Chondrocyte (in vitro differentiated cells): ENCODE data around the gene SEMA3A. TPM values are rescaled to one million over a fixed set of nuclear protein-coding genes. Genes with fewer than 3 reads are reported as not detected.
A peak's percentile ranks its signal among the peaks of the same experiment; 100 is the strongest.

ENCODE experiments used
- DNase-seq: peaks from one replicate; pipeline ENCODE4 v3.0.0; 2021; ENCODE audit warnings: mixed read lengths, low spot score
- H3K27ac Mint-ChIP-seq: one replicate; pipeline ENCODE4 v1.8.0; 2021; ENCODE audit warnings: mild to moderate bottlenecking, moderate library complexity, mixed read lengths; ENCODE audit not compliant: unreplicated experiment
- H3K27me3 Mint-ChIP-seq: 2 replicates; pipeline ENCODE4 v1.8.0; 2021; ENCODE audit warnings: low read depth, mixed read lengths
- H3K36me3 Mint-ChIP-seq: 2 replicates; pipeline ENCODE4 v1.8.0; 2021; ENCODE audit warnings: low read depth, mixed read lengths
- H3K4me1 Mint-ChIP-seq: 2 replicates; pipeline ENCODE4 v1.8.0; 2021; ENCODE audit warnings: low read depth, mild to moderate bottlenecking, mixed read lengths
- H3K4me3 Mint-ChIP-seq: one replicate; pipeline ENCODE4 v1.8.0; 2021; ENCODE audit warnings: mild to moderate bottlenecking, moderate library complexity, mixed read lengths; ENCODE audit not compliant: unreplicated experiment
- H3K9me3 Mint-ChIP-seq: 2 replicates; pipeline ENCODE4 v1.8.0; 2021; ENCODE audit warnings: low read depth, mixed read lengths
- CTCF ChIP-seq: fragments of 200-600 bp; sonication (generic); IDR thresholded peaks from 2 replicates; pipeline ENCODE4 v1.5.0; 2021; ENCODE audit warnings: antibody characterized with exemption, mild to moderate bottlenecking, moderate library complexity
- total RNA-seq: library from RNA; stranded (reverse); gene quantifications from 3 replicates; pipeline ENCODE4 v1.2.1, GENCODE V29; 2021

Gene SEMA3A
- total RNA-seq, 1 donor from 2014 or later = 0.65 TPM

GRCh38 chr7:84134169-84134568, 60.4 kb downstream of the SEMA3A start:
- no peak overlapping the region for H3K4me3 Mint-ChIP-seq
- DNase-seq = no peak
- no peaks in the 10 kb centered on the region for H3K9me3 Mint-ChIP-seq
- H3K27me3 Mint-ChIP-seq = no peaks in the 10 kb centered on the region
- H3K36me3 Mint-ChIP-seq = no peaks in the 10 kb centered on the region
- H3K4me1 Mint-ChIP-seq = peaks cover 6% of the 10 kb centered on the region
- TF ChIP-seq CTCF = no peak
- H3K27ac Mint-ChIP-seq = no peak overlapping the region

GRCh38 chr7:84125654-84126053, 68.9 kb downstream of the SEMA3A start:
- H3K27me3 Mint-ChIP-seq = no peaks in the 10 kb centered on the region
- TF ChIP-seq CTCF = no peak
- peaks cover 3% of the 10 kb centered on the region for H3K9me3 Mint-ChIP-seq
- H3K27ac Mint-ChIP-seq = no peak overlapping the region
- DNase-seq = no peak
- H3K36me3 Mint-ChIP-seq = no peaks in the 10 kb centered on the region
- no peak overlapping the region for H3K4me3 Mint-ChIP-seq
- H3K4me1 Mint-ChIP-seq = peaks cover 18% of the 10 kb centered on the region

- H3K27me3 Mint-ChIP-seq = no peaks in the 10 kb centered on the region
- no peak for DNase-seq
Observed at GRCh38 chr7:84123965-84124547, 70.5 kb downstream of the SEMA3A start.

GRCh38 chr7:84122582-84123360, 71.8 kb downstream of the SEMA3A start:
- H3K4me3 Mint-ChIP-seq = no peak overlapping the region
- H3K27me3 Mint-ChIP-seq = no peaks in the 10 kb centered on the region

More at GRCh38 chr7:84123965-84124547, 70.5 kb downstream of the SEMA3A start:
- Mint-ChIP-seq H3K4me1 (peaks cover 18% of the 10 kb centered on the region), H3K4me3 (peak overlapping the region; percentile 3), H3K36me3 (no peaks in the 10 kb centered on the region), H3K27ac (peak overlapping the region; percentile 8), H3K9me3 (peaks cover 3% of the 10 kb centered on the region)
- no peak for TF ChIP-seq CTCF

More at GRCh38 chr7:84122582-84123360, 71.8 kb downstream of the SEMA3A start:
- DNase-seq = no peak
- H3K4me1 Mint-ChIP-seq = peaks cover 18% of the 10 kb centered on the region
- no peak for TF ChIP-seq CTCF
- H3K27ac Mint-ChIP-seq = peak overlapping the region; percentile 75
- no peaks in the 10 kb centered on the region for H3K36me3 Mint-ChIP-seq
- peaks cover 3% of the 10 kb centered on the region for H3K9me3 Mint-ChIP-seq
